H9 (cell line): ENCODE results near the gene SRP9. TPM values are rescaled to one million over a fixed set of nuclear protein-coding genes. Genes with fewer than 3 reads are reported as not detected.

Experiments used
- DNase-seq: peaks from one replicate; pipeline ENCODE4 v3.0.0-alpha.2; 2017
- H2AFZ ChIP-seq: one replicate; pipeline ENCODE4 v1.6.1; 2013; ENCODE audit warnings: mild to moderate bottlenecking, low read length, control low read depth, moderate library complexity
- H2AK5ac ChIP-seq: 2 replicates; pipeline ENCODE4 v1.6.1; 2013; ENCODE audit warnings: low read length, control low read depth, mixed read lengths; ENCODE audit not compliant: insufficient read length
- H2BK120ac ChIP-seq: one replicate; pipeline ENCODE4 v1.6.1; 2013; ENCODE audit warnings: low read depth, mild to moderate bottlenecking, low read length, control low read depth, inconsistent platforms; ENCODE audit not compliant: poor library complexity, severe bottlenecking
- H2BK12ac ChIP-seq: 2 replicates; pipeline ENCODE4 v1.6.1; 2013; ENCODE audit warnings: low read length, control low read depth, mixed read lengths, low read depth; ENCODE audit not compliant: insufficient read length
- H2BK15ac ChIP-seq: 2 replicates; pipeline ENCODE4 v1.6.1; 2013; ENCODE audit warnings: low read depth, low read length, control low read depth
- H2BK20ac ChIP-seq: one replicate; pipeline ENCODE4 v1.6.1; 2013; ENCODE audit warnings: low read depth, mild to moderate bottlenecking, low read length, control low read depth, inconsistent platforms; ENCODE audit not compliant: poor library complexity, severe bottlenecking
- H2BK5ac ChIP-seq: 2 replicates; pipeline ENCODE4 v1.6.1; 2013; ENCODE audit warnings: low read length, control low read depth, mixed read lengths; ENCODE audit not compliant: insufficient read length
- H3K14ac ChIP-seq: 2 replicates; pipeline ENCODE4 v1.6.1; 2013; ENCODE audit warnings: low read length, control low read depth; ENCODE audit not compliant: insufficient read depth
- H3K18ac ChIP-seq: 2 replicates; pipeline ENCODE4 v1.6.1; 2013; ENCODE audit warnings: low read depth, mild to moderate bottlenecking, mixed read lengths, low read length, control low read depth; ENCODE audit not compliant: insufficient read length
- H3K23ac ChIP-seq: 2 replicates; pipeline ENCODE4 v1.6.1; 2013; ENCODE audit warnings: low read length, control low read depth, mixed read lengths, low read depth; ENCODE audit not compliant: insufficient read length
- H3K23me2 ChIP-seq: 2 replicates; pipeline ENCODE4 v1.6.1; 2013; ENCODE audit warnings: low read depth, mild to moderate bottlenecking, mixed read lengths, low read length, control low read depth; ENCODE audit not compliant: insufficient read length, poor library complexity, severe bottlenecking
- H3K27ac ChIP-seq: 2 replicates; pipeline ENCODE4 v1.5.1; 2013; ENCODE audit warnings: low read length, control low read depth, mixed read lengths, low read depth; ENCODE audit not compliant: insufficient read length
- H3K27me3 ChIP-seq: 2 replicates; pipeline ENCODE4 v1.6.1; 2013; ENCODE audit warnings: low read length, control low read depth, inconsistent platforms; ENCODE audit not compliant: insufficient read depth
- H3K4ac ChIP-seq: 2 replicates; pipeline ENCODE4 v1.6.1; 2013; ENCODE audit warnings: low read depth, mild to moderate bottlenecking, control low read depth, inconsistent platforms, low read length, moderate library complexity
- H3K4me1 ChIP-seq: 2 replicates; pipeline ENCODE4 v1.6.1; 2013; ENCODE audit warnings: low read length, control low read depth, inconsistent platforms; ENCODE audit not compliant: insufficient read depth
- H3K4me2 ChIP-seq: 2 replicates; pipeline ENCODE4 v1.6.1; 2013; ENCODE audit warnings: low read length, control low read depth, mixed read lengths; ENCODE audit not compliant: insufficient read length, insufficient read depth
- H3K56ac ChIP-seq: 2 replicates; pipeline ENCODE4 v1.6.1; 2013; ENCODE audit warnings: low read depth, mild to moderate bottlenecking, mixed read lengths, low read length, control low read depth; ENCODE audit not compliant: insufficient read length
- H3K79me1 ChIP-seq: 2 replicates; pipeline ENCODE4 v1.6.1; 2013; ENCODE audit warnings: low read depth, mild to moderate bottlenecking, moderate library complexity, low read length, control low read depth, inconsistent platforms; ENCODE audit not compliant: insufficient read depth, poor library complexity, severe bottlenecking
- H3K79me2 ChIP-seq: 2 replicates; pipeline ENCODE4 v1.6.1; 2013; ENCODE audit warnings: low read length, control low read depth, inconsistent platforms; ENCODE audit not compliant: insufficient read depth
- H3K9ac ChIP-seq: 2 replicates; pipeline ENCODE4 v1.6.1; 2013; ENCODE audit warnings: low read length, control low read depth, mixed read lengths; ENCODE audit not compliant: insufficient read length; ENCODE audit errors: extremely low read depth
- H3K9me3 ChIP-seq: one replicate; pipeline ENCODE4 v1.6.1; 2013; ENCODE audit warnings: low read depth, low read length, inconsistent platforms; ENCODE audit not compliant: control insufficient read depth
- H3T11ph ChIP-seq: one replicate; pipeline ENCODE4 v1.6.1; 2013; ENCODE audit warnings: mild to moderate bottlenecking, low read length, control low read depth, inconsistent platforms
- H4K20me1 ChIP-seq: one replicate; pipeline ENCODE4 v1.6.1; 2013; ENCODE audit not compliant: control insufficient read depth, insufficient read length, insufficient read depth
- H4K5ac ChIP-seq: 2 replicates; pipeline ENCODE4 v1.6.1; 2013; ENCODE audit warnings: low read depth, mild to moderate bottlenecking, mixed read lengths, low read length, control low read depth; ENCODE audit not compliant: insufficient read length
- H4K8ac ChIP-seq: replicated peaks from 2 replicates; pipeline ENCODE4 v1.6.1; 2013; ENCODE audit warnings: low read length, control low read depth, mixed read lengths, low read depth; ENCODE audit not compliant: insufficient read length
- H4K91ac ChIP-seq: 2 replicates; pipeline ENCODE4 v1.6.1; 2013; ENCODE audit warnings: low read depth, mild to moderate bottlenecking, moderate library complexity, mixed read lengths, low read length, control low read depth; ENCODE audit not compliant: insufficient read length
- H3K27ac Mint-ChIP-seq, 3 experiments: 2 replicates in 2 of 3; 3 replicates in 1 of 3; pipeline ENCODE4 v1.8.0; 2020 to 2021; ENCODE audit warnings: mixed read lengths in 3 of 3, mild to moderate bottlenecking in 1 of 3, moderate library complexity in 1 of 3
- H3K27me3 Mint-ChIP-seq: 2 replicates; pipeline ENCODE4 v1.8.0; 2021; ENCODE audit warnings: low read depth, mild to moderate bottlenecking, moderate library complexity, mixed read lengths
- H3K36me3 Mint-ChIP-seq, 3 experiments: 2 replicates in 2 of 3; 3 replicates in 1 of 3; pipeline ENCODE4 v1.8.0; 2020 to 2021; ENCODE audit warnings: low read depth in 3 of 3, mixed read lengths in 3 of 3; ENCODE audit not compliant: insufficient read depth in 1 of 3
- H3K4me1 Mint-ChIP-seq, 2 experiments: 2 replicates each; pipeline ENCODE4 v1.8.0; 2020; ENCODE audit warnings: mixed read lengths in 2 of 2
- H3K4me3 Mint-ChIP-seq, 2 experiments: 2 replicates in 1 of 2; 3 replicates in 1 of 2; pipeline ENCODE4 v1.8.0; 2020 to 2021; ENCODE audit warnings: mild to moderate bottlenecking in 2 of 2, mixed read lengths in 2 of 2, moderate library complexity in 1 of 2
- H3K9me3 Mint-ChIP-seq, 2 experiments: 2 replicates in 1 of 2; 3 replicates in 1 of 2; pipeline ENCODE4 v1.8.0; 2020; ENCODE audit warnings: mild to moderate bottlenecking in 2 of 2, mixed read lengths in 2 of 2, moderate library complexity in 1 of 2
- WGBS: extraction: QIAGEN DNeasy Blood & Tissue Kit; methylation state at CpG from one replicate; pipeline ENCODE4 v1.1.7; 2013; ENCODE audit warnings: missing lambda C conversion rate, low lambda C conversion rate, mixed read lengths; ENCODE audit not compliant: insufficient read length; ENCODE audit errors: extremely low coverage; 5-methylcytosine and 5-hydroxymethylcytosine counted together
- total RNA-seq: library from RNA; stranded (reverse); gene quantifications from 2 replicates; pipeline ENCODE4 v1.2.1, GENCODE V29; 2021
- TF ChIP-seq, protein P1 (sequence below): fragments of 200-600 bp; sonication (generic); conservative IDR thresholded peaks from 3 replicates; pipeline ENCODE4 v1.8.0; 2021; ENCODE audit warnings: antibody characterized with exemption, mild to moderate bottlenecking

SRP9 gene
- total RNA-seq, 1 experiment from 2014 or later = 403 TPM

DNA sequence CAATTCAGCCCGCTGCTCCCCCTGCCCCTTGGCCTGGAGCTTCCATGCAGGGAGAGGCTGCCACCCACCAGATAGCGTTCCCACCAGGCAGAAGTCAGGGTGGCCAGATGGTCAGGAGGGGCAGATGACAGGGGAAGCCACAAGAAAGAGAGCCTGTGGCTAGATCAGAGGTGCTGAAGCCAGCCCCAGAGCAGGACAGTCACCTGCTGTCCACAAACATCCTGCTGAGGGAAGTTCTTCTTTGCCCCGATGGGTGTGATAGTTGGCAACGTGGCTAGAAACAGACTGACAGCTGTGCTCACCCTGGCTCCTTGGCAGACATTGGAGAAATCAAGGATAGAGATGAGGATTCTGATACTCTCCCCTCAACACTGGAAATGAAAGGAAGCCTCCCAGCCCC, 27.2 kb upstream of the SRP9 start:
- no peaks in the 10 kb centered on the region for H3K79me1 ChIP-seq
- H3K23ac ChIP-seq = no peak overlapping the region
- no peak overlapping the region for H3K14ac ChIP-seq
- no peak overlapping the region for H4K8ac ChIP-seq
- H3K79me2 ChIP-seq = no peaks in the 10 kb centered on the region
- Mint-ChIP-seq H3K4me1 (peaks cover 37% of the 10 kb centered on the region in 2 experiments), H3K36me3 (no peaks in the 10 kb centered on the region), H3K9me3 (no peaks in the 10 kb centered on the region; a peak in 1 of 5 replicates), H3K27ac (peak overlapping the region in 1 of 3 experiments; percentile 45; a peak in 2 of 7 replicates), H3K4me3 (no peak overlapping the region), H3K27me3 (peaks cover 34% of the 10 kb centered on the region)
- no peak overlapping the region for H2BK20ac ChIP-seq
- H3K23me2 ChIP-seq = no peaks in the 10 kb centered on the region
- H2BK5ac ChIP-seq = no peak overlapping the region
- TF ChIP-seq, protein P1, sequence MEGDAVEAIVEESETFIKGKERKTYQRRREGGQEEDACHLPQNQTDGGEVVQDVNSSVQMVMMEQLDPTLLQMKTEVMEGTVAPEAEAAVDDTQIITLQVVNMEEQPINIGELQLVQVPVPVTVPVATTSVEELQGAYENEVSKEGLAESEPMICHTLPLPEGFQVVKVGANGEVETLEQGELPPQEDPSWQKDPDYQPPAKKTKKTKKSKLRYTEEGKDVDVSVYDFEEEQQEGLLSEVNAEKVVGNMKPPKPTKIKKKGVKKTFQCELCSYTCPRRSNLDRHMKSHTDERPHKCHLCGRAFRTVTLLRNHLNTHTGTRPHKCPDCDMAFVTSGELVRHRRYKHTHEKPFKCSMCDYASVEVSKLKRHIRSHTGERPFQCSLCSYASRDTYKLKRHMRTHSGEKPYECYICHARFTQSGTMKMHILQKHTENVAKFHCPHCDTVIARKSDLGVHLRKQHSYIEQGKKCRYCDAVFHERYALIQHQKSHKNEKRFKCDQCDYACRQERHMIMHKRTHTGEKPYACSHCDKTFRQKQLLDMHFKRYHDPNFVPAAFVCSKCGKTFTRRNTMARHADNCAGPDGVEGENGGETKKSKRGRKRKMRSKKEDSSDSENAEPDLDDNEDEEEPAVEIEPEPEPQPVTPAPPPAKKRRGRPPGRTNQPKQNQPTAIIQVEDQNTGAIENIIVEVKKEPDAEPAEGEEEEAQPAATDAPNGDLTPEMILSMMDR = no peak
- no peak overlapping the region for H3K27ac ChIP-seq
- no peak overlapping the region for H4K91ac ChIP-seq
- no peak overlapping the region for H4K5ac ChIP-seq
- no peak overlapping the region for H2AFZ ChIP-seq
- no peak overlapping the region for H3K56ac ChIP-seq
- H3K4me2 ChIP-seq = no peak overlapping the region
- H3K4me1 ChIP-seq = no peaks in the 10 kb centered on the region; the same call in 1 of the 2 replicates
- H3K18ac ChIP-seq = no peak overlapping the region
- no peak overlapping the region for H3K9ac ChIP-seq
- no CpG with 5 or more reads among the region's 4 CpGs for WGBS
- H3K9me3 ChIP-seq = no peaks in the 10 kb centered on the region
- no peak overlapping the region for H3K4ac ChIP-seq
- H3K27me3 ChIP-seq = no peaks in the 10 kb centered on the region
- no peak overlapping the region for H2BK12ac ChIP-seq
- no peak overlapping the region for H2BK15ac ChIP-seq
- no peaks in the 10 kb centered on the region for H4K20me1 ChIP-seq
- H2AK5ac ChIP-seq = no peak overlapping the region
- no peak for DNase-seq
- no peak overlapping the region for H2BK120ac ChIP-seq
- no peak overlapping the region for H3T11ph ChIP-seq
